GM12864 (cell line): ENCODE results near the gene DEPP1.

ENCODE experiments used
- DNase-seq: peaks from one replicate; pipeline ENCODE4 v3.0.0-alpha.2; 2011; ENCODE audit warnings: low read depth
- H3K4me3 ChIP-seq: 2 replicates; pipeline ENCODE4 v1.5.1; 2011; ENCODE audit warnings: mild to moderate bottlenecking, low read depth, low read length, control low read depth
- TF ChIP-seq, protein P1 (sequence below): IDR thresholded peaks from 2 replicates; pipeline ENCODE4 v1.5.1; 2011; ENCODE audit warnings: low read depth, mild to moderate bottlenecking, moderate library complexity, low read length, control low read depth, inconsistent platforms; ENCODE audit errors: missing control alignments

The DEPP1 gene

GRCh38 chr10:44983066-44983894, 4.7 kb upstream of the DEPP1 start:
- TF ChIP-seq, protein P1, sequence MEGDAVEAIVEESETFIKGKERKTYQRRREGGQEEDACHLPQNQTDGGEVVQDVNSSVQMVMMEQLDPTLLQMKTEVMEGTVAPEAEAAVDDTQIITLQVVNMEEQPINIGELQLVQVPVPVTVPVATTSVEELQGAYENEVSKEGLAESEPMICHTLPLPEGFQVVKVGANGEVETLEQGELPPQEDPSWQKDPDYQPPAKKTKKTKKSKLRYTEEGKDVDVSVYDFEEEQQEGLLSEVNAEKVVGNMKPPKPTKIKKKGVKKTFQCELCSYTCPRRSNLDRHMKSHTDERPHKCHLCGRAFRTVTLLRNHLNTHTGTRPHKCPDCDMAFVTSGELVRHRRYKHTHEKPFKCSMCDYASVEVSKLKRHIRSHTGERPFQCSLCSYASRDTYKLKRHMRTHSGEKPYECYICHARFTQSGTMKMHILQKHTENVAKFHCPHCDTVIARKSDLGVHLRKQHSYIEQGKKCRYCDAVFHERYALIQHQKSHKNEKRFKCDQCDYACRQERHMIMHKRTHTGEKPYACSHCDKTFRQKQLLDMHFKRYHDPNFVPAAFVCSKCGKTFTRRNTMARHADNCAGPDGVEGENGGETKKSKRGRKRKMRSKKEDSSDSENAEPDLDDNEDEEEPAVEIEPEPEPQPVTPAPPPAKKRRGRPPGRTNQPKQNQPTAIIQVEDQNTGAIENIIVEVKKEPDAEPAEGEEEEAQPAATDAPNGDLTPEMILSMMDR: no peak
- DNase-seq: no peak
- no peak overlapping the region for H3K4me3 ChIP-seq

DNA sequence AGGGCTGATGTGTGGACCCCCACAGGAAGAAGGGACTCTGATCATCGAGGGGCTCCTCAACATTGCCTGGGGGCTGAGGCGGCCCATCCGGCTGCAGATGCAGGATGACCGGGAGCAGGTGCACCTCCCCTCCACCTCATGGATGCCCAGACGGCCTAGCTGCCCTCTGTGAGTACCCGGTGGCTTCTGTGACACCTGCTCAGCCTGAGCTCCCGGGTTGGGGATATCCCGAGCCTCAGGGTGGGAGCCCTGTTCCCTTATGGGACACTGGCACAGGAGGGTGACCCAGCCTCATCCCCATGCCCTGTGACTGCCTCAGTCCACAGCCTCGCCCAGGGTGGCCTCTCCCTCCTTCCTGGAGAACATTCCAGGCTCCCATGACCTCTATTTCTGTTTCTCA, 3.9 kb upstream of the DEPP1 start:
- H3K4me3 ChIP-seq: no peak overlapping the region
- TF ChIP-seq, protein P1: no peak
- no peak for DNase-seq

DNA sequence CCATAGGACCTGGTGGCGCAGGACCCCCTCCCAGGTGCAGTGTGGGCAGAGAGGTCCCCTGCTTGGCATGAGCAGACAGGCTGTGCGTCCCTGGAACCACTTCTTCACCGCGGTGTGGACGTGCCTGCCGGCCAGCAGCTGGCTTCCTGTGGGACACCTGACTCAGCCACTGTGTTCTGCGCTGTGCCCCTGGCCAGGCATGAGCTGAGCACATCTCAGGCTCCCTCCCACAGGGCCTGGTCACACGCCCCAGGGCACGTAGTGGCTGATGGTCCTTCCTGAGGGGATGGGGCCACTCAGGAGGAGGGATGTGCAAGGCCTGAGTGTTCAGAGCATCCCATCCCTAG, 3.5 kb upstream of the DEPP1 start:
- TF ChIP-seq, protein P1: no peak
- no peak for DNase-seq
- H3K4me3 ChIP-seq: no peak overlapping the region

GRCh38 chr10:44981172-44982113, 2.8 kb upstream of the DEPP1 start:
- DNase-seq: no peak
- no peak overlapping the region for H3K4me3 ChIP-seq
- TF ChIP-seq, protein P1: no peak

- no peak for DNase-seq
- H3K4me3 ChIP-seq: no peak overlapping the region
- TF ChIP-seq, protein P1: no peak
Measured at GRCh38 chr10:44980309-44981171, 1.9 kb upstream of the DEPP1 start.
